Cerebellar cortex (tissue), 1 donor: ENCODE measurements around the gene SH3D21.
A peak's percentile ranks its signal among the peaks of the same experiment; 100 is the strongest.

Experiments
- DNase-seq: peaks from one replicate; pipeline ENCODE4 v3.0.0-alpha.2; 2015; ENCODE audit warnings: low spot score

The SH3D21 gene

DNA sequence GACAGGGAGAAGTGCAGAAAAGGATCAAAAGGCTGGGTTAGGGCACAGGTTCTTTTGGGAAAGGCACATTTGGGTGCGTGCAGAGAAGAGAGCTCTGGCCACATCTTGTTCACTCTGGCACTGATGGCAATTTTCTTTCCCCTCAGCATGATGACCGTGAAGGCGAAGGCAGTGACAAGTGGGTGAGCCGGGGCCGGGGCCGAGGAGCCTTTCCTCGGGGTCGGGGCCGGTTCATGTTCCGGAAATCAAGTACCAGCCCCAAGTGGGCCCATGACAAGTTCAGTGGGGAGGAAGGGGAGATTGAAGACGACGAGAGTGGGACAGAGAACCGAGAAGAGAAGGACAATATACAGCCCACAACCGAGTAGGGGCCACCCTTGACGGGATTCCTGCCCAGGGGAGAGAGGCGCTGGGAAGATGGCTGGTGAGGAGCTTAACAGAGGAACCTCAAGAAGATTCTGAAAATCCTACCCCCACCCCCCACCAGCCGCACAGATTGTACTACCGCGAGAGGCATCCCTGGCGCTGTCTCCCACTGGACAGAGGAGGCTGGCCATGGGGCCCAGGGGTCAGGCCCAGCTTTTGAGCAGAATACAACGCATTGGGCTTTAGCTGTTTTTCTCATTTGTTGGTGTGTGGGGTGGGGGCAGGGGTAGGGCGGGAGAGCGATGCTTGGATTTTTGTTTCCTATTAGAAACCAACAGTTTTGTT, 2.4 kb upstream of the SH3D21 start:
- DNase-seq: no peak

DNA sequence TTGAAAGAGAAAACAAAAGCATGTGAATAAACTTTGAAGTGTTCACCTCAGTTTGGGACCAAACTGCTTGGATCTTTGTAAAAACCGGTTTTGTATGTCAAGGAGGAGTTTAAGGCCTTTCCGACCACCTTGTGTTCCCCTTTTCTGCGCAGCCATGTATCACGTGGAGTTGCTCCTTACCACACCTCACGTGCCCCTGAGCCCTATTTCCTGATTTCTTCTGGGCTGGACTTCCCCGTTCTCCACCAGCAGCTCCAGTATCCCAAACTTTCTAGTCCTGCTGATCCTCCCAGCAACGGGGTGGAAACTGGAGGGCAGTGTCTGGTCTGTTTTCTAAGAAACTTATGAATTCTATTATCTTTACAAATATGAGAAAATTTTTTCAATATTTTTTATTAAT, 1.6 kb upstream of the SH3D21 start:
- DNase-seq: no peak

DNA sequence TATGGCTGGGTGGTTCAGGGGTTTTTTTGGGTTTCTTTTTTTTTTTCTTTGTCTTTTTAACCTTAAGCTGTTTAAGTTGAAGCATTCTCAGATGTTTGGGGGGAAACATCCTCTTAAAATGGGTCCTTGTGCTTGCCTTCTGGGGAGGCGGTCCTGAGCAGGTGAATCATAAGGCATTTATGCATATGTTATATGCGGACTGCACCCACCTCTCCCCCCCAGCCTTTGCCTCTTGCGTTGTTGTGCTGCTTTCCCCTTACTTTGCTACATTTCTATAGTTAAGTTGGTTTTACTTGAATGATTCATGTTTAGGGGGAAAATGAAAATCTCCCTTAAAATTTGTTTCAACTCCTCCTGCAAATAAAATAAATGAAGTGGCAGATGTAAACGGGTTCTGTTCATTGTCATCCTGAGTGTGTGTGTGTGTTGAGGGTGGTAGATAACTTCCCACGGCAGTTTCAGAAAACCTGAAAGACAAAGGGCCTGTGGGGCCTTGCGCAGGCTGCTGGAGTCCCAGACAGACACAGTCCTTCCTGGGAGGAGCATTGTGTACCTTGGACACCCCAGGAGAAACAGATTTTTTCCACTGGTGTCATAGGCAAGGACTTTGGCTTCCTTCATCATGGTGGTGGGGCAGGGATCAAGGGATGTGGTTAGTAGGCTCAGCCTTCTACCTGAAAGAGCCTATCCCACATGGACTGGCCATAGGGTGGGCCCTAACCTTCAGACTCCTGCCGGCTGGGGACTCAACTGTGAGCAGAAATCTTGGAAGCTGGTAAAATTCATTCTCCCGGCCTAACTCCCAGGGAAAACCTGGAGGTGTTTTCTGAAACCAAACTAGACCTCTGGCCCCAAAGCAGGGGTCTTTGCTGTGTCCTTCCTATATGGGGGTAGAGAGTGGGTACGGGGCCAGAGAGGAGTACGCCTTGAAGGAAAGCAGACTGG, 926 bp upstream of the SH3D21 start:
- DNase-seq: no peak

DNA sequence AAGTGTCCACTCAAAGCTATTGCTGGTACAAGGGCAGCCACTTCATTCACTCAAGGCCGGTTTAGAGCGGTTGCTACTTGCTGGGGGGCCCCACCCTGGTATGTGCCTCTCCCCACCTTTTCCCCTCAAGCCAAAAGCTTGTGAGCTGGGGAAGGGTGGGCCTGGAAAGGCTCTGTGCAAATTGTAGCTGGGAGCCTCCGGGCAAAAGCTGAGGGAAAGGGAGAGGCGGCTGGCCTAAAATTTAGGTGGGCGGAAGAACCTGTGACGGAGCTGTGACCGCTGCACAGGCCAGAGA, 306 bp upstream of the SH3D21 start:
- no peak for DNase-seq

DNA sequence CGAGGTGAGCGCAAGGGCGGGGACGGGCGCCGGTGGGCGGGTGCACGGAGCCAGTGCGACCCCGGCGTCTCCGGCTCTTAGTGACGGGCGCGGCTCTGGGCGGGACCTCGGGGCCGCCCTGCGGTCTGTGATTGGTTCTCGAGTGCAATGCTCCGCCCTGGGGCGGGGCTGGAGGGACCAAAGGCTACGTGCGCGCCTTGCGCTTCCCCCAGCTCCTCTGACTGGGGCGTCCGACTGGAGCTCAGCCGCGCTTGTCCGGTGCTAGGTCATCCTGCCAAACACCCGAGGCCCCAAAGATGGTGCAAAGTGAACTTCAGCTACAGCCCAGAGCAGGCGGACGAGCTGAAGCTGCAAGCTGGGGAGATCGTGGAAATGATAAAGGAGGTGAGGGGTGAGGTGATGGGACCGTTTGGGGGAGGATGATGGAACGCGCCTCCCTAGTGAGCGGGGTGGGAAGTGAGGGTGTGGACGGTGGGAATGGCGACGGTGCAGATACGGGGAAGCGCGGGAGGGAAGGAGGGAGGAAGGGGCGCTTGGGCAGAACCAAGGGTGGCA, 811 bp downstream of the SH3D21 start:
- DNase-seq: peak; percentile 96

DNA sequence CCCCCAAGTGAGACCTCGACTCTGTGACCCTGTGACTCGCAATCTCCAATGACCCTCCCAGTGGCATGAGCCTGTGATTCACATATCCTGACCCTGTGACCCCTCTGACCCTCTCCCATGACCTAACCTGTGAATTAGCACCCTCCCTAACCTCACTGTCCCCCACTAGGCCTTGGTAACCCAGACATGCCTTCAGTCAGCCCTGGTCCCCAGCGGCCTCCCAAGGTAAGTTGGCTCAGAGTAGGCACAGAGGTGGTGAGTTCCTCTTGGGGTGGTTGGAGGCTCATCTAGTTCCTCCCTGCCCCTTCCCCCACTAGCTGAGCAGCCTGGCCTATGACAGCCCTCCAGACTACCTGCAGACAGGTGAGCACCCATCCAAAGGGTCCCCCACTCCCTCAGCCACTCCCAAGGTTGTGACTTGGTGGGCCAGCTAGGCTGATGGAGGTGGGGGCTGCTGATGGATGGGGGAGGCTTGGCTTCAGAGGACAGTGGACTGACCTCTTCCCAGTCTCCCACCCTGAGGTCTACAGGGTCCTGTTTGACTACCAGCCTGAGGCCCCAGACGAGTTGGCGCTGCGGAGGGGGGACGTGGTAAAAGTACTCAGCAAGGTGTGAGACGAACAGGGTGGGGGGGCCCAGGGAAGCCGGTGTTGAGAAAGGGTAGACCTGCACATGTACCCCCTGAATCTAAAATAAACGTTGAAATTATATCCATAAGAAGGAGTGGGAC, 1.6 kb downstream of the SH3D21 start:
- no peak for DNase-seq

DNA sequence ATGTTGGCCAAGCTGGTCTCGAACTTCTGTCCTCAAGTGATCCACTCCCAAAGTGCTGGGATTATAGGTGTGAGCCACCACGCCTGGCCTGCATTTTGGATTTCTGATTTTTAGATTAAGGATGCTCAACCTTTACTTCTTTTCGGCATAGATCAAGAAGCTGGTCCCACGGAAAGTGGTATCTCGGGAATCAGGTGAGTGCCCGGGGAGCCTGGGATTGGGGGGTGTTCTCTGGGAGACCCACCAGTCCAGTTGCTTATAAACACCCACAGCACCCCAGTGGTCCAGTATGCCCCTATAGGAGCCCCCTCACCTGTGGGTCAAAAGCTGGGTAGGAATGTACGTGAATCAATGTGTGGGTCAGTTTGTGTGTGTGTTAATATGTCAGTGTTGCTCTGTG, 3.2 kb downstream of the SH3D21 start:
- DNase-seq: no peak

DNA sequence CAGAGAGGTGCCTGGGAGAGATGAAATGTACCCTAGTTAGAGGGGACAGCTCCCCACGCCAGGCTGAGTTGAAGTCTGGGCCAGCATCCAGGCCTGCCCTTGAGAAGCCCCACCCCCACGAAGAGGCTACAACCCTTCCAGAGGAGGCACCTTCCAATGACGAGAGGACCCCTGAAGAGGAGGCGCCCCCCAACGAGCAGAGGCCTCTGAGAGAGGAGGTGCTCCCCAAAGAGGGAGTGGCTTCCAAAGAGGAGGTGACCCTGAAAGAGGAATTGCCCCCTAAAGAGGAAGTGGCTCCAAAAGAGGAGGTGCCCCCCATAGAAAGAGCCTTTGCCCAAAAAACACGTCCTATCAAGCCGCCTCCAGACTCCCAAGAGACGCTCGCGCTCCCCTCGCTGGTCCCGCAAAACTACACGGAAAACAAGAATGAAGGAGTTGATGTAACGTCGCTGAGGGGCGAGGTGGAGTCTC, 14.2 kb downstream of the SH3D21 start:
- no peak for DNase-seq

DNA sequence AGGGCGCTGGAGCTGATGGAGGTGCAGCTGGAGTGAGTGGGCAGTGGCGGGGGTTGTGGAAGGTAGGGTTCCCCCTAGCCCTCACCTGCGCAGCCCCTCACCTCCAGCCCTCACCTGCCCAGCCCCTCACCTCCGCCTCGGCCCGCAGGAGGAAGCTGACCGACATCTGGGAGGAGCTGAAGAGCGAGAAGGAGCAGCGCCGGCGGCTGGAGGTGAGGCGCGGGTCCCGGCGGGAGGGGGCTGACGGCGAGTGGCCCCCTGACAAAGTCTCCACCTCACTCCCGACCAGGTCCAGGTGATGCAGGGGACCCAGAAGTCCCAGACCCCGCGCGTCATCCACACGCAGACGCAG, 14.6 kb downstream of the SH3D21 start:
- no peak for DNase-seq

DNA sequence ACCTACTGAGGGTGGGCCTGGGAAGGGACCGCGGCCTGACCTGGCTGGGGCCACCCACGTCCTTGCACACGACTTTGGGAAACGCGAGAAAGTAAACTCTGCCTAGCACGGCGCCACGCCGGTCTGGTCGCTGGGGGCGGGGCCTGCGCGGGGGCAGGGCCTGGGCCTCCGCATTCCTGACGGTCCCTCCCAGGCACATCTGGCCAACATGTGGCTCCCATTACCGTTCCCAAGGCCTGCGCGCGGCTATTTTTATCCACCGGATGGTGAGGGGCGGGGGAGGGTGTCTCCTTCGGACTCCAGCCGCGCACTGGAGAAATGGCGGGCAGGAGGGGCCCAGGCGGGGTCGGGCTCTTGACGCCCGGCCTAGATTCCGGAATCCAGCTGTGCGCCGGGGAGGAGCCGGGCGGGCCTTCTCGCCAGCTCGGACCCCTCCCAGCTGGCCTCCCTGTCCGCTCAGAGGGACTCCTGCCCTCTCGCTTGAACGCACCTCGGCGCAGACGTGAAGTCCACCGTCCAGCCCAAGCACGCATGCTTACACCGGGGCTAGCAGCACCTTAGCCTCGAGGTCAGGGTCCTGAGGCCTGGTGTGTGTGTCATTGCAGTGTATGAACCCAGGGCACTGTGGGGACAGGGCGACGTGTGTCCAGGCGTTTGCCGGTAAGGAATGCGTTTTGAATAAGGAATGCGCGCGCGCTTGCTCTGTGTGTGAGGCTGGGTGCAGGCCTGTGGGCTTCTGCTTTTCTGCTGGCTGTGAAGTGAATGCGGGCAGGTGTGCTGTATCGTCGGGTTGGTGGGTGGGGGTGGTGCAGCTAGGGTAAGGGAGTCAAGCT, 15.2 kb downstream of the SH3D21 start:
- DNase-seq: no peak

DNA sequence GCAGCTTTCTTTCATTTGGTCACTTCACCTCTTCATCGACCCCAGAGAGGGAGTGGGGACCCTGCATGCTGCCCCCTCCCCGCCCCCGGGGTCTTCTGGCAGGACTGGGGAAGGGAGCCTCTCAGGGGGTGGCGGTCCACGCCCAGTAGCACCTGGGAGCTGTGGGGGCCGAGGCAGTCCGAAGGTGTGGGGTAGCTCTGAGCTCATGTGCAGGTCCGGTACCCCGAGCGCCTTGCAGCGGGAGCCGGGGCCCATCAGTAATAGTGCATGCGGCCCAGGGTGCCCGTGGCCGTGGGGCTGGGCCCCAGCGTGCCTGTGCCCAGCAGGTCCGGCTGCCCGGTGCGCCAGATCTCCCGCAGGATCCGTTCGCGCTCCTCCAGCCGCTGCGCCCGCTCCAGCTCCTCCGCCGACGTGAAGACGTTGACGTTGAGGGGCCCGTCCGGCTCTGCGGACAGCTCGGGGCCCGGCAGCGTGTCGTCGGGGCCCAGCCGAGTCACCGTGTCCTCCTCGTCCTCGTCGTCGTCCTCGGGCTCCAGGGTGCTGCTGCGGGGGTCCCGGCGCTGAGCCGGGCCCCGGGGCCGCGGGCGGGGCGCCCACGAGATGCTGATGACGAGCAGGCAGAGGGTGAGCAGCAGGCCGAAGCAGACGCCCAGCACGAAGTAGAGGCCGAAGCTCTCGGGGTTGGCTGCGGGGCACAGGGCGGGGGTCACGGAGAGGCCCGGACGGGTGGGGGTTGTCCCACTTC, 16.0 kb downstream of the SH3D21 start:
- no peak for DNase-seq

DNA sequence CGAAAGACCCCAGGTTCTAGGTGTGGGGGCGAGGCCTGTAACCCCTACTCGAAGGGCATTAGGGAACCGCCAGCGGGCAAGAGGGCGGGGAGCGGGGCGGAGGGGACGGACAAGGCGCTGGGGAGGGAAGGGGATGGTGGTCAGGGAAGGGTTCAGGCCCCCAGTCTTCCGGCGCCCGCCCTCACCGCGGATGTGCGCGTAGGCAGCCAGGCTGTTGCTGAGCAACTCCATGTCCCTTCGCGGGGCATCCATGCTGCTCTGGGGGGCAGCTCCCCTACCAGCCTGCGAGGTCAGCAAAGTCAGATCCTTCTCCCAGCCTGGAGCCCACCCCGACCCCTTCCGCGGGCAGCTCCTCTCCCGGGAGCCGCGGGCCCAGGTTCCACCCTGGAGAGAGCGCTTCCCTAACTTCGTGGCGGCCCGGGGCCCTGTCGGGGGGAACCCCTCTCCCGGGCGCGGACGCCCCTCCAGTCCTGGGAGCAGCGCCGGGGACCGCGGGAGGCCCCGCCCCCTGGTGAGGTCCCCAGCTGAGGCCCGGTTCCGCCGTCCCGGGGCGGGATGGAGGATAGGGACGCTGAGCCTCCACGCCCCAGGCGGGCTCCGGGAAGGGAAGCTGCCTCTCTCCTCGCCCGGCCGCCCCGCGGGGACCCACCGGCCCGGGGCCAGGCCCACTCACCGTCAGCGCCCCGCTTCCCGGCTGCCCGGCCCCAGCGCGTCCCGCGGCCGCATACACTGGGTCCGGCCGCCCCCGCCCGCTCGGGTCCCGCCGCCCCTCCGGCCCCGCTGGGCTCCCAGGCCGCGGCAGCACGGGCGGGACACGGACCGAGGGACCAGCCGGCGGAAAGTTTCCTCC, 16.8 kb downstream of the SH3D21 start:
- no peak for DNase-seq

DNA sequence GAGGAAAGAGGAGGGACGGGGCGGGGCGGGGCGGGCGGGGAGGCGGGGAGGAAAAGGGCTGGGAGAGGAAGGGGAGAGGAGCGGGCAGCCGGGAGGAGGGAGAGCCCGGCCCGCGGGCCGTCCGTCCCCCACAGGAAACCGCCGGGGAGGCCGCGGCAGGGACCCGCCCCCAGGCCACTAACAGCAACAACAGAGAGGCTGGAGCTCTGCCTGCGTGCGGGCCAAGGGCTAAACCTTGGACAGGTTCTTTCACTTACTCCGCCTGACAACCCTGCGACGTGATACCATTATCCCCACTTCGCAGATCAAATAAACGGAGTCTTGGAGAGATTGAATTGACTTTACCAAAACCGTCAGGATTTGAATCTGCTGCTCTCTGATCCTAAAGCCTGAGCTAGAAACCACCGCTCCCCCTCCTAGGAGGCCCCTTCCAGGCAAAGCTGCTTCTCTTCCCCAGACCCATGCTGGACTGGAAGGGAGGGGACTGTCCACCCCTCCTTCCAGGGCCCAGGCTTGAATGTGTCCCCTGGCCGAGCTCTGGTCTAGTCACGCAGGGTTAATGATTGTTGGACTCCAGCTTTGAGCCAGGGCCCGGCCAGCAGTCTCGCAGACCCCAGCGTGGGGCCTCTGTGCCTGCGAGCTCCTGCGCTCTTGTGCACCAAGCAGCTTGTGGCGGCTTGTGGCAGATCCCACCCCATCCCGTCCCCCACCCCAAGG, 17.6 kb downstream of the SH3D21 start, which contains the start of gene EVA1B:
Gene EVA1B, minus strand, starts transcription at position 10 of the 717 bp plus-strand sequence. CDS start 608 bp downstream, outside the sequence.
- no peak for DNase-seq

DNA sequence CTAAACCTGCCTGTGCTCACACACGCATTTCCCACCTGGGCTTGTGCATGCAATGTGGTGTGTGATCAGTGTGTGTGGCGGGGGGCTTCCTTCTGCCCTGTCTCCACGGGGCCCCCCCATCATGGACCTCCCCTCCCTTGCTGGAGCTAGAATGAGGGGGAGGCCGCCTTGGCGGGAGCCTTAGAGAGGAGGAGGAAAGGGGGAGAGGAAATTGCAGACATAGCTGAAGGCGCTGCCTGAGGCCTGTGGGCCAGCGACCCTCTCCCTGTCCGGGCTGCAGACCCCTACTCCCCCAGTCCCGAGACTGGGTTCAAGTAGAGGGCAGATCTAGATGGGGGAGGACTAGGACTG, 18.2 kb downstream of the SH3D21 start:
- DNase-seq: no peak

DNA sequence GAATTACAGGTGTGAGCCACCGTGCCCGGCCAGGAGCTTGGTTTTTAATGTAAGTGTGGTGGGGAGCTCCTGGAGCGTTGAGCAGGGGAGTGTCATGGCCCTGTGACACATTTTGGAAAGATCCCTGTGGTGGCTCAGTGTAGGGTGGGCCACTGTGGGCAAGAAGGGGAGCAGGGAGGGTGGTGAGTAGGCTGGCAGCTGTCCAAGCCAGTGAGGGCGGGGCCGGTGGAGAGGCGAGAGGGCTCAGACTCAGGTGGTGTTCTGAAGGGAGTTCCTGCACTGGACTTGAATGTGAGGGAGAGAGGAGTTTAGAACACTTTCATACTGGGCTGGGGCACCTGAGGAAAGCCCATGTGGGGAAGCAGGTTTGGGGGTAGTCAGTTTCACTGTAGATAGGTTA, 20.3 kb downstream of the SH3D21 start:
- DNase-seq: no peak

DNA sequence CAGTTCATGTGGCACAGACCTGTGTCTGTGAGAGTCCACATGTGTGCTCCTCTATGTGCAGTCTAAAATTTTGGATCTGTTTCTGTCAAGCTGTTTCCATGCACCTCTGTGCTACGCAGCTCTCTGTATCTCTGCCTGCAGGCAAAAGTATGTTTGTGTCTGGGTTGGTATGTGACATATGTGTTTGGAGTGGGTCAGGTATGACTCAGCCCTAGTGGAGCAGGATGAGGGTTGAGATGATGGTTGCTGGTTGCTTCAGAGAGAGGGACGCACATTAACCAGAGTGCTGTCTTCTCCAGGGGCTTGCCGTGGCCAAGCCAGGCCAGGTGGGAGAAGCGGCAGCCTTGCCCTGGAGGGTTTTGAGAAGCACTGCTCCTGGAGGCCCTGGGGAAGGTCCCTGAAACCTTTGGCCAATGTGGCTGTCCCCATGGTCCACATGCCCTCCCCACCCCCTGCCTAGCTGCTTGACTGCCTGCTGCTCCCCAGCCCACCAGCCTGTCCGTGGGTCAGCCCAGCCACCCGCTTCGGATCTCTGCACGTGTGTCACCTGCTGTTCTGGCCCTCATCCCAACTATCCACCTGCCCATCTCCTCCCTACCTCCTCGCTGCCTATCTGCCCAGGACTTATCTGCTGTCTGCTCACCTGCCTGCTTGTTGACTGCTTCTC, 21.4 kb downstream of the SH3D21 start:
- no peak for DNase-seq

DNA sequence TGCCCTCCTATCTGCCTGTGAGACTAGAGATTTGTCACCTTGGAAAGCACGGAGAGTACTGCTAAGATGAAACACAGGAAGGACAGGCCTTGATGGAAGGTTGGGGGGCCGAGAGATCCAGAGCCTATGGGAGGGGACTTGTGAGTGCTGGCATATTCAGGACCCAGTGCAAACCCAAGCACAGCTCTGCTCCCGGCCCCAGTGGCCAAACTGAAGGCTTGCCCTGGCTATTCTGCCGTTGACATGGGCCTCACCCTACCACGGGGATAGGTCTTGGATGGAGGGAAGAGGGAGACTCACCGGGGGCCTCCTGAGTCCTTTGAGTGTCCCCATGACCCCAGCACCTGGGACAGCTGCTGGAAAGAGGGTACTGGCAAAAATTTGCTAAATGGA, 21.9 kb downstream of the SH3D21 start:
- DNase-seq: no peak

DNA sequence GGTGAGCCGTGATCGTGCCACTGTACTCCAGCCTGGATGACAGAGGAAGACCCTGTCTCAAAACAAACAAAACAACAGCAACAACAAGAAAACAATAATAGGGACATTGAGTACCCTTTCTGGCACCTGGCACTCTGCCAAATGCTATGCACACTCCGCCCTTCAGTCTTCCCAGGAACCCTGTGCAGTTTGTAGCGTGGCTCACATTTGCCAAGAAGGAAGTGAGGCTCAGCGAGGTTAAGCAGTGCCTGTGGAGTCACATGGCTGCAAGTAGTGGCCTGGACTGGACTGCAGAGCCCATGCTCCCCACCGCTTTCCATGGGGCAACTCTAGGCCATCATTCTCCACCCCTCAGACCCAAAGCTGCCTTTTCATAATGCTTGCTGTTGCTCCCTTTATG, 22.5 kb downstream of the SH3D21 start:
- no peak for DNase-seq

DNA sequence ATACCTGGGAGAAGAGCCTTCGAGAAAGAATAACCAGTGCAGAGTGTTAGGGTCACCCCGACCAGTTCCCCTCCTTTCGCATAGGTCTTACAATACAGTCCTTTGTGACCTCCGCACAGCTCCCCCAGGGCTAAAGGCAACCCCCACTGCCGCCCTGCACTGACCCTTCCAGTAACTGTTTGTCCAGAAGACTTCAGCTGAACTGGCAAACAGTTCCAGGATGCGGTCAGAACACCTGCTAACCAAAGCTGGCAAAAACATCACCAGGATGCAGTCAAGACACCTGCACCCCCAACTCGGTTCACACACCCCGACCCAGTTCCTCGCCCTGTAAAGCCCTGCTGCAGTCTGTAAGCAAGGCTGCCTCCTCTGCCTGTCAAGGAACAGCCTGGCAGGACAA, 23.6 kb downstream of the SH3D21 start:
- no peak for DNase-seq
